Renal pelvis (tissue), 4 donors: ENCODE measurements around the gene AHNAK. TPM values are rescaled to one million over a fixed set of nuclear protein-coding genes. Genes with fewer than 3 reads are reported as not detected.
"Not testable (repeated sequence)": the region's sequence is repeated elsewhere in the genome, so short reads cannot be mapped to it uniquely, and the experiment has no call there.

Experiments used
- DNase-seq: peaks from one replicate; pipeline ENCODE4 v3.0.0-alpha.2; 2013
- polyA plus RNA-seq, 3 donors: library from polyadenylated mRNA; unstranded; fragments of 120-200 nt; gene quantifications; one replicate each; pipeline ENCODE4 v1.2.1, GENCODE V29; 2013; ENCODE audit not compliant: insufficient read length in 3 of 3

AHNAK gene
- polyA plus RNA-seq, 3 donors = 199 to 275 (median 229) TPM

- DNase-seq = no peak
Measured at GRCh38 chr11:62468577-62468976, 78.0 kb downstream of the AHNAK start.

GRCh38 chr11:62466444-62466843, 80.2 kb downstream of the AHNAK start:
- DNase-seq = no peak

DNA sequence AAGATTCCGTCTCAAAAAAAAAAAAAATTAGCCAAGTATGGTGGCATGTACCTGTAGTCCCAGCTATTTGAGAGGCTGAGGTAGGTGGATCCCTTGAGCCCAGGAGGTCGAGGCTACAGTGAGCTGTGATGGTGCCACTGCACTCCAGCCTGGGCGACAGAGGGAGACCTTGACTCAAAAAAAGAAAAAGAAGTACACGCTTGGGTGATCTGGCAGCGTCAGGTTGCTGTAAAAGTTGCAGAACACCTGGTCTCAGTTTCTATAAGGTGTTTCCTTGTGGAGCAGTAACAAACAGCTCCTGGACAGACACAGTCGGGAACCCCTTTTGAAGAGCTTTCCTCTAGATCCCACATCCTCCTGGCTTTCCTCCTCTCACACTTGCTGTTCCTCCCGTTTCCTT, 82.0 kb downstream of the AHNAK start:
- no peak for DNase-seq

DNA sequence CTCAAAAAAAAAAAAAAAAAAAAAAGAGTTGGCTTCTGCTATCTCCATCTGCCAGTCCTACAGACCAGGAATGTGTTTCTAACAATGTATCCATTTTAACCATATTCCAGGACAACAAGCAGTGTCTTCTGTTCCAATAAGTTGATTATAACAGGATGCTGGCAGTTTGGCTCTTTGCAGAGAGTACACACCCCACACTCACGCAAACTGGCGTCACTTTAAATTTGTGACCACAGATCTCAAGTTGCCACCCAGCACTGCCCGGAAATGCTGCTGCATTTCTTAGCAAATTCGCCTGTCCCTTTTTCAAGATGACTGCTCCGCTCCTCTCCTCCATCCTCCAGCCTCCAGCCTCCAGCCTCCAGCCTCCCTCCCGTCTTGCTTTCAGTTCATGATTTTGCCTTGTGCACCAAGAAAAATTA, 83.5 kb downstream of the AHNAK start:
- DNase-seq = no peak

DNA sequence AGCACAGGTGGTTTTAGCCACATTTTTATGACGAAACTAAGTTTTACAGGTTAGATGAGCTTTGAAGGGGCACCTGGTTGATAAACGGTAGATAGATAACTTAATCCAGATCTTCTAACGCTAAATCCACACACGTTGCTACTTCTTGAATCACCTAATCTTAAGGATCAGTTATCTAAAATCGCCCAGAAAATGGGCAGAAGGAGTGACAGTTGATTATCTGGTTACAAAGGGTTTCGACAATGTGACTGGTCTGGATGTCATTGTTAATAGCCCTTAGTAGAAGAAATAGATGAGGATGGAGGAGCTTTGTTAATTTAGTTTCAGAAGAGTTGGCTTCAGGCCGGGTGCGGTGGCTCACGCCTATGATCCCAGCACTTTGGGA, 84.1 kb downstream of the AHNAK start:
- no peak for DNase-seq

- DNase-seq = no peak
Measured at GRCh38 chr11:62461740-62462507, 84.7 kb downstream of the AHNAK start.

DNA sequence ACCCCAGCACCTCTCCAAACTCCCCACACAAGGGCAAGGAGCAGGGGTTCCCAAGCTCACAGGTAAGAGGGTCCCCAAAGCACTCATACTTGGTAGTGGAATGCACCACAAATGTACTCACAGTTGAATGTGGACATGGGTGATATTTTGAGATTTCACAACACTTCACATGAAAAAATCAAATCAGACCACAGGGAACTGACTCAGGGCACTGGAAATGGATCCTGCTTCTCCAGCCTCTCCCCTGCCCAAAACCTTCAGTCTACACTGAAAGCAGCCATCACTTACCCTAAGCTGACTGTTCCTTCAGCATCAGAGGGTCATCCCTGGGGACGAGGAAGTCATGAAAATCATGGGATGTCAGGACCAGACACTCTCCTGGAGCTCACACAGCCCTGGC, 87.5 kb downstream of the AHNAK start:
- DNase-seq = no peak

DNA sequence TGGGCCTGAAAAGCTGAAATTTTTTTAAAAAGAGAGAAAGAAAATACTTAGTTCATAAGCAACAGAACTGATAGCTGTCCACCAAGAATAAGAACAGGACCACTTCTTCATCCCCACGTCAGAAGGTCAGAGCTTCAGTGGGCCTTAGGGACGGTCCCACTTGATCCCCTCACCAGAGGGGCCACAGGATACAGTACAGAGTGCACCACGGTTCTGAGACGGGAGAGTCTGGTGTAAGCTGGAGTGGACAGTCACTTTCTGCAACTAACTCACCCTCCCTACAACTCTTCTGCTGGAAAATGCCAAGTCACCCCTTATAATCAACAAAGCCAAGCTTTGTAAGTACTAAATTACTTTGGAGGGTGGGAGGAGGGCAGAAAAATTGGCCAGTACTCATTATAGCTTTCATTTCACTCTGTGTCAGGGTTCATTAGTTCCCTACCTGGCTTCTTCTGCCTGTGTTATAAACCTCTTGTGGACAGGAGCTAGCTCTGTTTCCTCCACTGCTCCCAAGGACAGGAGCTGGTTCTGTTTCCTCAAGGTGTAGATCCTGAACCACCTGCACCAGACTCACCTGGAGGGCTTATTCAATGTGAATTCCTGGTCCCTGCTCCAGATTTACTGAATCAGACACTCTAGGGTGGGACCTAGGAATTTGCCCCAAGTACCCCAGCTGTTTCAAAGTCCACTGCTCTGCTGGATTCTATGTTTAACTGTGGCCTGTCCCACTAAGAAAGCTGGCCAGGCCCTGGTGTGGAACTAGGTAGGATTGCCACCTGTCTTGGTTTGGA, 88.2 kb downstream of the AHNAK start:
- DNase-seq = no peak

- DNase-seq = no peak
Measured at GRCh38 chr11:62457478-62457877, 89.1 kb downstream of the AHNAK start.

- no peak for DNase-seq
Measured at GRCh38 chr11:62456630-62457029, 90.0 kb downstream of the AHNAK start.

DNA sequence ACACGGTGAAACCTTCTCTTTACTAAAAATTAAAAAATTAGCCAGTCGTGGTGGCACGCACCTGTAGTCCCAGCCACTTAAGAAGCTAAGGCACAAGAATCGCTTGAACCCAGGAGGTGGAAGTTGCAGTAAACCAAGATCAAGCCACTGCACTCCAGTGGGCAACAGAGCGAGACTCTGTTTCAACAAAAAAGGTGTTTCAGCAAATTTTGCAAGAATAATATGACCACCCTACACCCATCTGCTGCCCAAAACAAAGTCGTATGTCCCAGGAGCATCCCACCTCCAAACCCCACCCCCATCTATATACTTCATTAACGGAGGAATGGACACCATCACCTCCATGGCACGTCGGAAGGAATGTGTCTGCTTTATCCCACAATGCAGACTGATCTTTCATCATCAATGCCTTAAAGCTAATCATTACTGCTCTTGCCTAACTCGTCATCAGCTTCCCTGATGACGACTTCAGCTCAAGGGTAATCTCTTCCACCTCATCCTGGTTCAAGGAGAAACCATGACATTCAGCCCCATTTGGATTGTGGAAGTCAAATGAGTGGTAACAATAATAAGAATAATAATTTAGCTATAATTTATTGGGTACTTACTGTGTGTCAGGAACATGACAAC, 93.7 kb downstream of the AHNAK start:
- no peak for DNase-seq

- DNase-seq = no peak
Measured at GRCh38 chr11:62452261-62452660, 94.3 kb downstream of the AHNAK start.

- DNase-seq = no peak
Measured at GRCh38 chr11:62451241-62451621, 95.4 kb downstream of the AHNAK start.

DNA sequence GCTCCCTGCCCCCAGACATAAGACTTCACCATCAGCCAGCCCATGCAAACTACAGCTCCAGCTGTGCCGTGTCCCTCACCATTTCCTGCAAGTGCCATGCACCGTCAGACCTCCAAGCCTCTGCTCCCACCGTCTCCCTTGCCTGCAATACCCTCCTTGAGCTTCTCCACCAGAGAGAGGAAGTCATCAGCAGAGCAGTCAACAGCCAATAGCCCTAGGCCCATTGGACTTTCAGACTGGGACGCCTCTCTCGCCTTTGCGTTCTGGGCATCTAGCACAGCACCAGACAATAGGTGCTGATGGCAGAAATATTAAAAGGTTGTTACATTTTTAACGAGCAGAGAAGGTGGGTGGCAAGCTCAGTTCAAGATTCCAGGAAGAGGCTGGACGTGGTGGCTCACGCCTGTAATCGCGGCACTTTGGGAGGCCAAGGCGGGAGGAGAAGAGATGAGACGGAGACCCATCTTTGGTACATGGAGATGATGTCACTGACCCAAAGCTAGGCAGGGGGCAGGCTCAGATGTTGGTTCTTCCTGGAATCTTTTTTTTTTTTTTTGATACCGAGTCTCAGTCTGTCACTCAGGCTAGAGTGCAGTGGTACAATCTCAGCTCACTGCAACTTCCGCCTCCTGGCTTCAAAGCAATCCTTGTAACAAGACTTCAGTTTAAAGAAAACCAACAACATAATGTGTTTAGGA, 95.9 kb downstream of the AHNAK start:
- no peak for DNase-seq

DNA sequence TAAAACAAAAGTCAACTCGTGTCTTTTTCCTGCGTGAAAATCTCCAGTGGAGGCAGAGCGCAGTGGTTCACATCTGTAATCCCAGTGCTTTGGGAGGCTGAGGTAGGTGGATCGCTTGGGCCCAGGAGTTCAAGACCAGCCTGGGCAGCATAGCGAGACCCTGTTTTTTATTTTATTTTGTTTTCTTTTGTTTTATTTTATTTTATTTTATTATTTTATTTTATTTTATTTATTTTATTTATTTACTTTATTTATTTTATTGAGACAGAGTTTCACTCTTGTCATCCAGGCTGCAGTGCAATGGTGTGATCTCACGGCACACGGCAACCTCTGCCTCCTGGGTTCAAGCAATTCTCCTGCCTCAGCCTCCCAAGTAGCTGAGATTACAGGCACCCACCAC, 96.7 kb downstream of the AHNAK start:
- DNase-seq = not testable (repeated sequence)

- DNase-seq = no peak
Measured at GRCh38 chr11:62449451-62449851, 97.2 kb downstream of the AHNAK start.

GRCh38 chr11:62446091-62446490, 100.5 kb downstream of the AHNAK start:
- no peak for DNase-seq

GRCh38 chr11:62445314-62445740, 101.3 kb downstream of the AHNAK start:
- DNase-seq = no peak

- no peak for DNase-seq
Measured at GRCh38 chr11:62444835-62445234, 101.8 kb downstream of the AHNAK start.

GRCh38 chr11:62444236-62444833, 102.3 kb downstream of the AHNAK start:
- DNase-seq = no peak

DNA sequence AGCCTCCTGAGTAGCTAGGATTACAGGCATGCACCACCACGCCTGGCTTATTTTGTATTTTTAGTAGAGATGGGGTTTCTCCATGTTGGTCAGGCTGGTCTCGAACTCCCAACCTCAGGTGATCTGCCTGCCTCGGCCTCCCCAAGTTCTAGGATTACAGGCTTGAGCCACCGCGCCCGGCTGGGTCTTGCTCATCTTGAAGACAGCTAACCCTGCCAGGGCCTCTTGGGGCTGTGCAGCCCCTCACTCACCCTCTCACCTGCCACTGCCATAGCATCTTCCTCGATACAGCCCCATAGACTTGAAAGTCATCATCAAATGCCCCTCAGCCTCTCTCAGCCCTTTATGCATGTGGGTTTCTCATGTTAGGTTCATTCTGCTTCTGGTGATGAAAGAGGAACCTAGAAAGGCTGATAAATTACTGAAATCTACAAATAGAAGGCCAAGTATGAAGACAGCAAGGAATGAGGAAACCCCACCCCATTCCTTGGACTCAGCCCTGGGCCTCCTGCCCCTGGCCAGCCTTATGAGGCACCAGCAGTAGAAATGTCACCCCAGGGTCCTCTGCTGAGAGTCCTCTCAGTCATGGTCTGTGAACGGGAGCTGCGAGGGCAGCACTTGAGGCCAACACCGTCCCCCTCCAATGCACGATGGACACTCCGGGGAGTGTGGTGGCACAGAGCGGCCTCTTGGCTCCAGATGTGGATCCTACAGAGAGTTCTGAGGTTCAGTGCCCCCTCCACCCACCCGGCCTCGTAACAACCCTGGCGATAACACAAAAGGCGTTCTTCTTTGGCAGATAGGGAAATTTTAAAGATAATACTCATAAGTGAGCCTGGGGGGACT, 103.0 kb downstream of the AHNAK start:
- DNase-seq = no peak
